ENCODE measurements around the gene EGLN3.

DNA sequence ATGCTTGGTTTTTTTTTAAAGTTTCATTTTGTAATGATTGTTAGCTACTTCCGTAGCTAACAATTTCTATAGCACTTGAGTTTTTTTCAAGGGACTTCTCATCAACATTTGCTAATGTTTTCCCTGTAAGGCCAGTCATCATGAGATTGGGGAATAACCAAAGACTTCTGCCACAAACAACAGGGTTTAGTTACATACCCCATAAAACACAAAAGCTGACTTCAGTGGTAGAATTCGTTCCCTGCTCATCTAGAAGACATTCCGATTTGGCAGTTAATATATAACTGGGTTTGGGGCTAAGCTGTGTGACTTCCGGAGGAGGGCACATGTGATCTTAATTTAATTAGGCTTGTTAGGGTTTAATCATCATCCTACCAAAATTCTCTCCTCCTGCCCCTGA is 22.9 kb downstream of the EGLN3 start:
- TF ChIP-seq, protein P1, sequence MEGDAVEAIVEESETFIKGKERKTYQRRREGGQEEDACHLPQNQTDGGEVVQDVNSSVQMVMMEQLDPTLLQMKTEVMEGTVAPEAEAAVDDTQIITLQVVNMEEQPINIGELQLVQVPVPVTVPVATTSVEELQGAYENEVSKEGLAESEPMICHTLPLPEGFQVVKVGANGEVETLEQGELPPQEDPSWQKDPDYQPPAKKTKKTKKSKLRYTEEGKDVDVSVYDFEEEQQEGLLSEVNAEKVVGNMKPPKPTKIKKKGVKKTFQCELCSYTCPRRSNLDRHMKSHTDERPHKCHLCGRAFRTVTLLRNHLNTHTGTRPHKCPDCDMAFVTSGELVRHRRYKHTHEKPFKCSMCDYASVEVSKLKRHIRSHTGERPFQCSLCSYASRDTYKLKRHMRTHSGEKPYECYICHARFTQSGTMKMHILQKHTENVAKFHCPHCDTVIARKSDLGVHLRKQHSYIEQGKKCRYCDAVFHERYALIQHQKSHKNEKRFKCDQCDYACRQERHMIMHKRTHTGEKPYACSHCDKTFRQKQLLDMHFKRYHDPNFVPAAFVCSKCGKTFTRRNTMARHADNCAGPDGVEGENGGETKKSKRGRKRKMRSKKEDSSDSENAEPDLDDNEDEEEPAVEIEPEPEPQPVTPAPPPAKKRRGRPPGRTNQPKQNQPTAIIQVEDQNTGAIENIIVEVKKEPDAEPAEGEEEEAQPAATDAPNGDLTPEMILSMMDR (conservative IDR thresholded peaks at IDR 0.05; ENCODE audit: low read length) = no peak
- TF ChIP-seq EZH2phosphoT487 (IDR thresholded peaks at IDR 0.05; ENCODE audit: borderline replicate concordance) = no peak
